ENCODE results near the gene HOXB8.

The HOXB8 gene

DNA sequence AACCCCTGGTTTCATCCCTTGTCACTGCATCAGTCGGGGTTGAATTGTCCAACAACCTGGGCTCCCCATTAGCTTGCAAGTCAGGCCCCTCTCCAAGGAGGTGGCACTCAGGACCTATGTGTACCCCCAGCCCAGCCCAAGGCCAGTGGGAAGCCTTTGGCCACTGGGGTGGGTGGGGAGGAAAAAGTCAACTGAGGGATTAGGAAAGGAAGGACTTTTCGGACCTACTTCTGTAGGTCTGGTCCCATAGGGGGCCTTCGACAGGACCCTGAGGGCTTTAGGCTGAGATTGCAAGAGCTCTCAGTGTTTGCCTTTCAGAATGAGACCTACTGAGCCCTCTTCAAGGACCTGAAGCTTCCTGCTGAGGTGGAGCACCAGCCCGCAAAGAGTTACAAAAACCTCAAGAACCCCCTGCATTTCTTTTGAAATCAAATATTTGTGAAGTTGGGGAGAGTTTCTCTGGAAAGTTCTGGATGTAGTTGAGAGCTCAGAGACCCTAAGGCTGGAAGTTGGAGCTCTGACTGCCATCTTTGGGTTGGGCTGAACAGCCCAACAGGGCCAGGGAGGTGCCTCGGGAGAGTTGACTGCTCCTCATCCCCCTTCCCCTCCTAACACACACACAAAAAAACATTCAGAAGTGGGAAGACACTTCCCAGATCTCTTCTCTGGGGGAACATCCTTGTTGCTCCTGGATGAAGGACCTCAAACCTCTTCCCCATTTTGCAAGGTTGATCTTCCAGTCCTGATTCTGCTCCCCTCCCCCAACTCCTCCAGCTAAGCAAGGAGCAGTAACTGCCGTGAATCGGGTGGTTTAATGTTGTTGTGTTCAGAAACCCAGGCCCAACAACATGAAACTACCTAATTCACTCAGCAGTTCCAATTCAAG lies 16.8 kb upstream of the HOXB8 start (continued):
- TF ChIP-seq, protein P1, sequence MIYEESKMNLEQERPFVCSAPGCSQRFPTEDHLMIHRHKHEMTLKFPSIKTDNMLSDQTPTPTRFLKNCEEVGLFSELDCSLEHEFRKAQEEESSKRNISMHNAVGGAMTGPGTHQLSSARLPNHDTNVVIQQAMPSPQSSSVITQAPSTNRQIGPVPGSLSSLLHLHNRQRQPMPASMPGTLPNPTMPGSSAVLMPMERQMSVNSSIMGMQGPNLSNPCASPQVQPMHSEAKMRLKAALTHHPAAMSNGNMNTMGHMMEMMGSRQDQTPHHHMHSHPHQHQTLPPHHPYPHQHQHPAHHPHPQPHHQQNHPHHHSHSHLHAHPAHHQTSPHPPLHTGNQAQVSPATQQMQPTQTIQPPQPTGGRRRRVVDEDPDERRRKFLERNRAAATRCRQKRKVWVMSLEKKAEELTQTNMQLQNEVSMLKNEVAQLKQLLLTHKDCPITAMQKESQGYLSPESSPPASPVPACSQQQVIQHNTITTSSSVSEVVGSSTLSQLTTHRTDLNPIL (CRISPR knock-in tag; IDR thresholded peaks at IDR 0.05; ENCODE audit: low read depth): no peak
- TF ChIP-seq, protein P2, sequence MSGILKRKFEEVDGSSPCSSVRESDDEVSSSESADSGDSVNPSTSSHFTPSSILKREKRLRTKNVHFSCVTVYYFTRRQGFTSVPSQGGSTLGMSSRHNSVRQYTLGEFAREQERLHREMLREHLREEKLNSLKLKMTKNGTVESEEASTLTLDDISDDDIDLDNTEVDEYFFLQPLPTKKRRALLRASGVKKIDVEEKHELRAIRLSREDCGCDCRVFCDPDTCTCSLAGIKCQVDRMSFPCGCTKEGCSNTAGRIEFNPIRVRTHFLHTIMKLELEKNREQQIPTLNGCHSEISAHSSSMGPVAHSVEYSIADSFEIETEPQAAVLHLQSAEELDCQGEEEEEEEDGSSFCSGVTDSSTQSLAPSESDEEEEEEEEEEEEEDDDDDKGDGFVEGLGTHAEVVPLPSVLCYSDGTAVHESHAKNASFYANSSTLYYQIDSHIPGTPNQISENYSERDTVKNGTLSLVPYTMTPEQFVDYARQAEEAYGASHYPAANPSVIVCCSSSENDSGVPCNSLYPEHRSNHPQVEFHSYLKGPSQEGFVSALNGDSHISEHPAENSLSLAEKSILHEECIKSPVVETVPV (CRISPR knock-in tag; IDR thresholded peaks at IDR 0.05): no peak
- no peak for TF ChIP-seq ZNF8 (CRISPR knock-in tag; IDR thresholded peaks at IDR 0.05)
- TF ChIP-seq ESRRG (CRISPR knock-in tag; IDR thresholded peaks at IDR 0.05): no peak

GRCh38 chr17:48630925-48631692 lies 16.0 kb upstream of the HOXB8 start:
- TF ChIP-seq, protein P2 (CRISPR knock-in tag; IDR thresholded peaks at IDR 0.05): no peak
- no peak for TF ChIP-seq OSR1 (CRISPR knock-in tag; IDR thresholded peaks at IDR 0.05)
- ATAC-seq: no peak

- TF ChIP-seq PPARA (CRISPR knock-in tag; IDR thresholded peaks at IDR 0.05; ENCODE audit: borderline replicate concordance): no peak
- no peak for TF ChIP-seq ZFP30 (CRISPR knock-in tag; IDR thresholded peaks at IDR 0.05)
- TF ChIP-seq, protein P2 (CRISPR knock-in tag; IDR thresholded peaks at IDR 0.05): no peak
- TF ChIP-seq ZNF8 (CRISPR knock-in tag; IDR thresholded peaks at IDR 0.05): no peak
- no peak for TF ChIP-seq RARB (CRISPR knock-in tag; IDR thresholded peaks at IDR 0.05)
- no peak for TF ChIP-seq ZFP3 (CRISPR knock-in tag; IDR thresholded peaks at IDR 0.05)
- no peak for TF ChIP-seq ZC3H10 (CRISPR knock-in tag; IDR thresholded peaks at IDR 0.05)
- TF ChIP-seq, protein P3, sequence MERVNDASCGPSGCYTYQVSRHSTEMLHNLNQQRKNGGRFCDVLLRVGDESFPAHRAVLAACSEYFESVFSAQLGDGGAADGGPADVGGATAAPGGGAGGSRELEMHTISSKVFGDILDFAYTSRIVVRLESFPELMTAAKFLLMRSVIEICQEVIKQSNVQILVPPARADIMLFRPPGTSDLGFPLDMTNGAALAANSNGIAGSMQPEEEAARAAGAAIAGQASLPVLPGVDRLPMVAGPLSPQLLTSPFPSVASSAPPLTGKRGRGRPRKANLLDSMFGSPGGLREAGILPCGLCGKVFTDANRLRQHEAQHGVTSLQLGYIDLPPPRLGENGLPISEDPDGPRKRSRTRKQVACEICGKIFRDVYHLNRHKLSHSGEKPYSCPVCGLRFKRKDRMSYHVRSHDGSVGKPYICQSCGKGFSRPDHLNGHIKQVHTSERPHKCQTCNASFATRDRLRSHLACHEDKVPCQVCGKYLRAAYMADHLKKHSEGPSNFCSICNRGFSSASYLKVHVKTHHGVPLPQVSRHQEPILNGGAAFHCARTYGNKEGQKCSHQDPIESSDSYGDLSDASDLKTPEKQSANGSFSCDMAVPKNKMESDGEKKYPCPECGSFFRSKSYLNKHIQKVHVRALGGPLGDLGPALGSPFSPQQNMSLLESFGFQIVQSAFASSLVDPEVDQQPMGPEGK (CRISPR knock-in tag; IDR thresholded peaks at IDR 0.05; ENCODE audit: borderline replicate concordance): no peak
Observed at GRCh38 chr17:48630009-48630924, 15.2 kb upstream of the HOXB8 start.

GRCh38 chr17:48629411-48629759 lies 14.3 kb upstream of the HOXB8 start:
- TF ChIP-seq TOX (CRISPR knock-in tag; IDR thresholded peaks at IDR 0.05; ENCODE audit: borderline replicate concordance) (no peak), ZNF70 (CRISPR knock-in tag; IDR thresholded peaks at IDR 0.05) (no peak), ZFP30 (CRISPR knock-in tag; IDR thresholded peaks at IDR 0.05) (no peak)
- ATAC-seq: no peak

More at GRCh38 chr17:48630009-48630924, 15.2 kb upstream of the HOXB8 start:
- ATAC-seq: no peak

All from SK-N-SH treated with all-trans-retinoic acid at 6 μM for 48 hours (cell line).